ENCODE results near the gene AKT1S1.

DNA sequence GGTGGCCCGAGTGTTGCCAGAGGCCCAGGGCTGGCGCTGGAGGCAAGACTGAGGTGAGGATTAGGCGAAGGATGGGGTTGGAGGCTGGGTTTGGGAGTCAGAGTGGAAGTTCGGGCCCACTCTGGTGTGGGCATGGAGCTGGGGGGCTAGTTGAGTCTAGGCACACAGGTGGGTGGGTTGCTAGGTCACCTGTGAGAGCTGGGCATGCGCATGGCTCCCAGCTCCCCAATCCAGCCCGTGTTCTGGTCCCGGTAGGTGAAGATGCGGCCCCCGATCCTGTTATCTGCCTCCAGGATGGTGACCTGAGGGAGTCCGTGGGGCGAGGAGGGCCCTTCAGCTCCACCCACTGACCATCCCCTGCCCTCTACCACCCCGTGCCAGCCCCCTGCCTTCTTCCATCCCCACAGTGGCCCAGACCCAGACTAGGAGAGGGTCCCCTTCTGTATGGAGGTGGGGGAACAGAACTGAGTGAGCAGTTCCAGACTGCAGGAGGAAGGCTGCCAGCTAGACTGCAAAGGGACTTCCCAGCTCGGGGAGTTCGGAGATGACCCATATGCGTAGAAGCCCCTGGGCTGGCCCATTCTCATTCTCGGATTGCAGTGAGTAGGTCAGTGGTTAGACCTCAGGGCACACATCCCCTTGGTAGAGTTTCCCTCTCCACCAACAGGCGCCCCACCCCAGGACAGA is 17.9 kb upstream of the AKT1S1 start:
- TF ChIP-seq POLR2A (IDR thresholded peaks at IDR 0.05; ENCODE audit: low read depth) (no peak), POLR2AphosphoS5 (IDR thresholded peaks at IDR 0.05) (no peak)
- TF ChIP-seq, protein P1, sequence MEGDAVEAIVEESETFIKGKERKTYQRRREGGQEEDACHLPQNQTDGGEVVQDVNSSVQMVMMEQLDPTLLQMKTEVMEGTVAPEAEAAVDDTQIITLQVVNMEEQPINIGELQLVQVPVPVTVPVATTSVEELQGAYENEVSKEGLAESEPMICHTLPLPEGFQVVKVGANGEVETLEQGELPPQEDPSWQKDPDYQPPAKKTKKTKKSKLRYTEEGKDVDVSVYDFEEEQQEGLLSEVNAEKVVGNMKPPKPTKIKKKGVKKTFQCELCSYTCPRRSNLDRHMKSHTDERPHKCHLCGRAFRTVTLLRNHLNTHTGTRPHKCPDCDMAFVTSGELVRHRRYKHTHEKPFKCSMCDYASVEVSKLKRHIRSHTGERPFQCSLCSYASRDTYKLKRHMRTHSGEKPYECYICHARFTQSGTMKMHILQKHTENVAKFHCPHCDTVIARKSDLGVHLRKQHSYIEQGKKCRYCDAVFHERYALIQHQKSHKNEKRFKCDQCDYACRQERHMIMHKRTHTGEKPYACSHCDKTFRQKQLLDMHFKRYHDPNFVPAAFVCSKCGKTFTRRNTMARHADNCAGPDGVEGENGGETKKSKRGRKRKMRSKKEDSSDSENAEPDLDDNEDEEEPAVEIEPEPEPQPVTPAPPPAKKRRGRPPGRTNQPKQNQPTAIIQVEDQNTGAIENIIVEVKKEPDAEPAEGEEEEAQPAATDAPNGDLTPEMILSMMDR (IDR thresholded peaks at IDR 0.05) = no peak

All from esophagus muscularis mucosa (tissue), 3 donors.